PC-3 (cell line): ENCODE results near the gene TMEM132D. TPM values are rescaled to one million over a fixed set of nuclear protein-coding genes. Genes with fewer than 3 reads are reported as not detected.

Experiments
- ATAC-seq: fragments of 200-7000 bp; cut with Tn5 transposase; 2 replicates; pipeline ENCODE4 v1.9.1; 2020; ENCODE audit warnings: mild to moderate bottlenecking, moderate library complexity
- BruUV-seq: library from RNA; stranded (reverse); fragments of 400-500 nt; replicated peaks from 2 replicates; lab custom pipeline; 2021; lab: Mats Ljungman, UMichigan
- CTCF ChIA-PET: fragments of 300-600 bp; sonication (Branson Sonifier 250); formaldehyde crosslinking; loops from one replicate; lab custom pipeline; 2022; ENCODE audit warnings: antibody characterized with exemption; lab: Charles Lee
- POLR2A ChIA-PET: fragments of 300-600 bp; sonication (Branson Sonifier 250); formaldehyde crosslinking; loops from one replicate; lab custom pipeline; 2022; ENCODE audit warnings: antibody characterized with exemption; ENCODE audit not compliant: unreplicated experiment; lab: Charles Lee
- DNase-seq: peaks from one replicate; pipeline ENCODE4 v3.0.0-alpha.2; 2015
- H2AFZ ChIP-seq: fragments of 300-600 bp; sonication (generic); 2 replicates; pipeline ENCODE4 v1.6.0; 2016; ENCODE audit warnings: antibody characterized with exemption, low read length
- H3F3A ChIP-seq: fragments of 300-600 bp; sonication (generic); one replicate; pipeline ENCODE4 v1.6.0; 2017; ENCODE audit warnings: antibody characterized with exemption, low read length, control low read depth, mild to moderate bottlenecking; ENCODE audit not compliant: unreplicated experiment
- H3K27ac ChIP-seq: fragments of 300-600 bp; sonication (generic); 2 replicates; pipeline ENCODE4 v1.5.1; 2016; ENCODE audit warnings: mild to moderate bottlenecking, low read length
- H3K27me3 ChIP-seq: fragments of 300-600 bp; sonication (generic); 2 replicates; pipeline ENCODE4 v1.6.1; 2016; ENCODE audit warnings: low read length, mixed read lengths
- H3K36me3 ChIP-seq: fragments of 300-600 bp; sonication (generic); 2 replicates; pipeline ENCODE4 v1.6.1; 2016; ENCODE audit warnings: low read depth, mixed run types, low read length, mixed read lengths
- H3K4me1 ChIP-seq: fragments of 300-600 bp; sonication (generic); 2 replicates; pipeline ENCODE4 v1.5.1; 2016; ENCODE audit warnings: low read length; ENCODE audit not compliant: insufficient read depth
- H3K4me2 ChIP-seq: fragments of 300-600 bp; sonication (generic); 2 replicates; pipeline ENCODE4 v1.6.0; 2016; ENCODE audit warnings: low read length
- H3K4me3 ChIP-seq: fragments of 300-600 bp; sonication (generic); 2 replicates; pipeline ENCODE4 v1.5.1; 2016; ENCODE audit warnings: mild to moderate bottlenecking, low read length, mixed read lengths
- H3K79me2 ChIP-seq: fragments of 300-600 bp; sonication (generic); 2 replicates; pipeline ENCODE4 v1.6.1; 2017; ENCODE audit warnings: low read length, mixed read lengths
- H3K9ac ChIP-seq: fragments of 300-600 bp; sonication (generic); 2 replicates; pipeline ENCODE4 v1.6.0; 2016; ENCODE audit warnings: mild to moderate bottlenecking, low read length
- H3K9me2 ChIP-seq: fragments of 300-600 bp; sonication (generic); replicated peaks from 2 replicates; pipeline ENCODE4 v1.6.1; 2016; ENCODE audit warnings: mixed run types, low read length, mixed read lengths
- H3K9me3 ChIP-seq: fragments of 300-600 bp; sonication (generic); 2 replicates; pipeline ENCODE4 v1.6.1; 2016; ENCODE audit warnings: low read length, mixed read lengths
- H4K20me1 ChIP-seq: fragments of 300-600 bp; sonication (generic); 2 replicates; pipeline ENCODE4 v1.6.1; 2016; ENCODE audit warnings: low read length, mixed read lengths
- EZH2 ChIP-seq: fragments of 300-600 bp; sonication (generic); IDR thresholded peaks from one replicate; pipeline ENCODE4 v1.6.1; 2017; ENCODE audit warnings: antibody characterized with exemption, mild to moderate bottlenecking, low read length; ENCODE audit not compliant: unreplicated experiment
- EZH2phosphoT487 ChIP-seq: fragments of 300-600 bp; sonication (generic); IDR thresholded peaks from 2 replicates; pipeline ENCODE4 v1.6.1; 2018; ENCODE audit warnings: mild to moderate bottlenecking, antibody characterized with exemption, low read length, borderline replicate concordance
- intact Hi-C: fragments of 100-400 bp; cut with micrococcal nuclease; formaldehyde crosslinking; loops from 2 replicates; pipeline ENCODE4 v1.9.0; 2023
- total RNA-seq: library from RNA; depleted of rRNA; stranded (reverse); fragments of >200 nt; gene quantifications from 2 replicates; pipeline ENCODE4 v1.2.3, GENCODE V29; 2014
- TF ChIP-seq, protein P1 (sequence below): fragments of 300-600 bp; sonication (generic); conservative IDR thresholded peaks from 2 replicates; pipeline ENCODE4 v1.5.1; 2017; ENCODE audit warnings: antibody characterized with exemption, low read depth, mild to moderate bottlenecking, low read length

TMEM132D gene
- total RNA-seq, 1 experiment from 2014 or later = not detected

DNA sequence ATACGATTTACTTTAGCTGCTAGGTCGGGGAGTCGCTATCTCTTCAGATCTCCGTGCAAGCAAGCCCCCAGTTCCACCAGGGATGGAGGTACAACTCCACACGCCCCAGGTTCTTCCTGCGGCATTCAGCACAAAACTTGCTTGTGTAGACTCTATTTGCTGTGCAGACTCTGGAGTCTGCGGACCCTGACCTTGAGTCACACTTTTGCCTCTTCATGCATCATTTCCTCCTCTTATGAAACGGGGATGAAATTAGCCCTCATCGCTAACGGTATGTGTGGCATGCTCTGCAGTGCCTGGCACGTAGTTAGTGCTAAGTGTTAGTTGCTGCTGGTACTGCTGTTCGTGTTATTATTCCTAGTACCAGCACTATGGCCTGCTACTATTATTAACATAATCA lies 84.4 kb downstream of the TMEM132D start:
- DNase-seq (no peak), ATAC-seq (no peak)
- H3K27me3 ChIP-seq = peaks cover 46% of the 10 kb centered on the region
- no peaks in the 10 kb centered on the region for H3K9me2 ChIP-seq
- H3K4me3 ChIP-seq = no peak overlapping the region
- H3K4me2 ChIP-seq = no peak overlapping the region
- intact Hi-C loops = no loop called here
- H3K36me3 ChIP-seq = no peaks in the 10 kb centered on the region
- H3K4me1 ChIP-seq = no peaks in the 10 kb centered on the region
- H2AFZ ChIP-seq = no peak overlapping the region
- CTCF ChIA-PET = no interaction called here
- BruUV-seq = no TSS peak
- POLR2A ChIA-PET = no interaction called here
- H4K20me1 ChIP-seq = no peaks in the 10 kb centered on the region
- H3F3A ChIP-seq = no peaks in the 10 kb centered on the region
- no peak overlapping the region for H3K27ac ChIP-seq
- H3K9me3 ChIP-seq = no peaks in the 10 kb centered on the region
- H3K9ac ChIP-seq = no peak overlapping the region
- no peaks in the 10 kb centered on the region for H3K79me2 ChIP-seq
- TF ChIP-seq EZH2 = no peak
- TF ChIP-seq, protein P1, sequence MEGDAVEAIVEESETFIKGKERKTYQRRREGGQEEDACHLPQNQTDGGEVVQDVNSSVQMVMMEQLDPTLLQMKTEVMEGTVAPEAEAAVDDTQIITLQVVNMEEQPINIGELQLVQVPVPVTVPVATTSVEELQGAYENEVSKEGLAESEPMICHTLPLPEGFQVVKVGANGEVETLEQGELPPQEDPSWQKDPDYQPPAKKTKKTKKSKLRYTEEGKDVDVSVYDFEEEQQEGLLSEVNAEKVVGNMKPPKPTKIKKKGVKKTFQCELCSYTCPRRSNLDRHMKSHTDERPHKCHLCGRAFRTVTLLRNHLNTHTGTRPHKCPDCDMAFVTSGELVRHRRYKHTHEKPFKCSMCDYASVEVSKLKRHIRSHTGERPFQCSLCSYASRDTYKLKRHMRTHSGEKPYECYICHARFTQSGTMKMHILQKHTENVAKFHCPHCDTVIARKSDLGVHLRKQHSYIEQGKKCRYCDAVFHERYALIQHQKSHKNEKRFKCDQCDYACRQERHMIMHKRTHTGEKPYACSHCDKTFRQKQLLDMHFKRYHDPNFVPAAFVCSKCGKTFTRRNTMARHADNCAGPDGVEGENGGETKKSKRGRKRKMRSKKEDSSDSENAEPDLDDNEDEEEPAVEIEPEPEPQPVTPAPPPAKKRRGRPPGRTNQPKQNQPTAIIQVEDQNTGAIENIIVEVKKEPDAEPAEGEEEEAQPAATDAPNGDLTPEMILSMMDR = no peak
- no peak for TF ChIP-seq EZH2phosphoT487

DNA sequence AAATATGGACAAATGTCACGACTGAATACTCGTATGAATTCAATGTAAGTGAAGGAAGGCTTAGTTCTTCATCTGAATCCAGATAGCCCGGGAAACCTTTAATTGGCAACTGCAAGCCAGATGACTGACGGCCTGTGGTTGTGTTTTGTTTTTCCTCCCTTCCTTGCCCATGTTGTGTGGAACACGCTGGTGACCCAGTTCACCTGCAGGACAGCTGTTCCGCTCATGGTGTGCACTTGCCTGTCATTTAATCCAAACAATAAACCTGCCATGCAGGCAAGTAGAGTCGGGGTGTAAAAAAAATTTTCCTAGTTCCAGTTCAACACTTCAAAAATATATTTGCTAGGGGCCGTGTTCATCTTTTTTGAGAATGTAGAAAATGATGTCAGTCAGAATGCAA lies 88.0 kb downstream of the TMEM132D start:
- Histone ChIP-seq H3K9ac (no peak overlapping the region), H4K20me1 (no peaks in the 10 kb centered on the region), H3K4me2 (no peak overlapping the region), H3K27me3 (peaks cover 43% of the 10 kb centered on the region), H3K4me3 (no peak overlapping the region), H3K9me3 (0 out of 2 replicates have a peak, but pooled peaks cover 7% of the 10 kb centered on the region), H3F3A (no peaks in the 10 kb centered on the region), H3K79me2 (no peaks in the 10 kb centered on the region), H3K27ac (no peak overlapping the region), H2AFZ (no peak overlapping the region), H3K9me2 (no peaks in the 10 kb centered on the region), H3K36me3 (no peaks in the 10 kb centered on the region), H3K4me1 (no peaks in the 10 kb centered on the region)
- TF ChIP-seq EZH2phosphoT487 (no peak), EZH2 (no peak)
- TF ChIP-seq, protein P1 = no peak
- no TSS peak for BruUV-seq
- ATAC-seq (no peak), DNase-seq (no peak)
- intact Hi-C loops = no loop called here
- POLR2A ChIA-PET = no interaction called here
- CTCF ChIA-PET = no interaction called here

DNA sequence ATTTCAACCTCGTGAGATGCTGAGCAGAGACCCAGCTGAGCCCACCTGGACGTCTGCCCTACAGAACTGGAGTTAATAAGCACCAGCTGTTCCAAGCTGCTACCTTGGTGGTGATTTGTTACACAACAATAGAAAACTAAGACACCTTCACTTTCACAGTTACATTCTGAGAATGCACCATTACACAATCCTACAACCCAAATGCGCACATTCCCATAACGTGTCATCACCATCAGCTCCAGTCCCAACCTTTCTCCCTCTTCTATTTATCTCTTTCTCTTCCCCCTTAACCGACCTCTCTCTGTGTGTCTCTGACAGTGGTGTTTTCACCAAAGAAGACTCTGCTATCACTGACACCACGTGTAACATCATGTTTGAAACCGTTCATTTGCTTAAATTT lies 91.9 kb downstream of the TMEM132D start:
- no peaks in the 10 kb centered on the region for H3K79me2 ChIP-seq
- 0 out of 2 replicates have a peak, but pooled peaks cover 7% of the 10 kb centered on the region for H3K9me3 ChIP-seq
- H3K27me3 ChIP-seq = peaks cover 78% of the 10 kb centered on the region
- H3K36me3 ChIP-seq = no peaks in the 10 kb centered on the region
- no peak overlapping the region for H3K4me3 ChIP-seq
- ChIA-PET POLR2A (no interaction called here), CTCF (no interaction called here)
- H3K4me1 ChIP-seq = no peaks in the 10 kb centered on the region
- no peak overlapping the region for H3K27ac ChIP-seq
- no peak for DNase-seq
- BruUV-seq = no TSS peak
- H3F3A ChIP-seq = no peaks in the 10 kb centered on the region
- ATAC-seq = no peak
- H3K9me2 ChIP-seq = no peaks in the 10 kb centered on the region
- no peak overlapping the region for H3K4me2 ChIP-seq
- no peaks in the 10 kb centered on the region for H4K20me1 ChIP-seq
- H2AFZ ChIP-seq = no peak overlapping the region
- intact Hi-C loops = no loop called here
- no peak overlapping the region for H3K9ac ChIP-seq
- TF ChIP-seq, protein P1 = no peak
- TF ChIP-seq EZH2 = no peak
- no peak for TF ChIP-seq EZH2phosphoT487
